Retinal pigment epithelial cell (primary cell): ENCODE data around the gene TLX3.

Experiments
- DNase-seq: peaks from one replicate; pipeline ENCODE4 v3.0.0-alpha.2; 2010; ENCODE audit warnings: low read depth
- H3K4me3 ChIP-seq: 2 replicates; pipeline ENCODE4 v1.5.1; 2011; ENCODE audit warnings: mild to moderate bottlenecking, low read length, control low read depth, moderate library complexity
- TF ChIP-seq, protein P1 (sequence below): conservative IDR thresholded peaks from 2 replicates; pipeline ENCODE4 v1.5.1; 2011; ENCODE audit warnings: low read depth, low read length, control low read depth, inconsistent platforms

Gene TLX3

GRCh38 chr5:171323806-171324632, 15.0 kb downstream of the TLX3 start:
- DNase-seq, result no peak
- TF ChIP-seq, protein P1, sequence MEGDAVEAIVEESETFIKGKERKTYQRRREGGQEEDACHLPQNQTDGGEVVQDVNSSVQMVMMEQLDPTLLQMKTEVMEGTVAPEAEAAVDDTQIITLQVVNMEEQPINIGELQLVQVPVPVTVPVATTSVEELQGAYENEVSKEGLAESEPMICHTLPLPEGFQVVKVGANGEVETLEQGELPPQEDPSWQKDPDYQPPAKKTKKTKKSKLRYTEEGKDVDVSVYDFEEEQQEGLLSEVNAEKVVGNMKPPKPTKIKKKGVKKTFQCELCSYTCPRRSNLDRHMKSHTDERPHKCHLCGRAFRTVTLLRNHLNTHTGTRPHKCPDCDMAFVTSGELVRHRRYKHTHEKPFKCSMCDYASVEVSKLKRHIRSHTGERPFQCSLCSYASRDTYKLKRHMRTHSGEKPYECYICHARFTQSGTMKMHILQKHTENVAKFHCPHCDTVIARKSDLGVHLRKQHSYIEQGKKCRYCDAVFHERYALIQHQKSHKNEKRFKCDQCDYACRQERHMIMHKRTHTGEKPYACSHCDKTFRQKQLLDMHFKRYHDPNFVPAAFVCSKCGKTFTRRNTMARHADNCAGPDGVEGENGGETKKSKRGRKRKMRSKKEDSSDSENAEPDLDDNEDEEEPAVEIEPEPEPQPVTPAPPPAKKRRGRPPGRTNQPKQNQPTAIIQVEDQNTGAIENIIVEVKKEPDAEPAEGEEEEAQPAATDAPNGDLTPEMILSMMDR, result no peak
- H3K4me3 ChIP-seq, result no peak overlapping the region

DNA sequence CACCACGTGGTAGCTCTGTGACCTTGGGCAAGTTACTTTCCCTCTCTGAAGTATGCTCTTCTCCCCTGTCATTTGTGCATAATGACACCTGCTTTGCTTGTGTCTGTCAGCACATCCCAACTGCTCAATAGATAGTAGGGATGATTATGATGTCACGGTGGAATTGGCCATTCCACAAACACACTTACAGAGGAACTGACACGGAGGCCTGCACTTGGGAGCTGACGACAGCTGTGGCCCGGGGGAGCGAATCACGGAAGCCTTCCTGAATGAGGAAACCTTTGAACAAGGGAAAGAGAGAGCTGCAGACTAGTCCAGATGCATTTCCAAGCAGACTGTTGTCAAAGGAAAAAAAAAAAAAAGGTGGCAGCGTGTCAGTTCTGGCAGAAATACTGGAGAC, 21.0 kb downstream of the TLX3 start:
- no peak for DNase-seq
- TF ChIP-seq, protein P1, result no peak
- no peak overlapping the region for H3K4me3 ChIP-seq

GRCh38 chr5:171335616-171336015, 26.6 kb downstream of the TLX3 start:
- no peak overlapping the region for H3K4me3 ChIP-seq
- TF ChIP-seq, protein P1, result no peak
- no peak for DNase-seq

GRCh38 chr5:171336521-171337209, 27.6 kb downstream of the TLX3 start:
- DNase-seq, result peak; percentile 8
- H3K4me3 ChIP-seq, result peak overlapping the region; percentile 59
- TF ChIP-seq, protein P1, result peak; percentile 76

GRCh38 chr5:171337210-171337569, 28.1 kb downstream of the TLX3 start:
- no peak for DNase-seq
- TF ChIP-seq, protein P1, result no peak
- H3K4me3 ChIP-seq, result peak overlapping the region; percentile 59

DNA sequence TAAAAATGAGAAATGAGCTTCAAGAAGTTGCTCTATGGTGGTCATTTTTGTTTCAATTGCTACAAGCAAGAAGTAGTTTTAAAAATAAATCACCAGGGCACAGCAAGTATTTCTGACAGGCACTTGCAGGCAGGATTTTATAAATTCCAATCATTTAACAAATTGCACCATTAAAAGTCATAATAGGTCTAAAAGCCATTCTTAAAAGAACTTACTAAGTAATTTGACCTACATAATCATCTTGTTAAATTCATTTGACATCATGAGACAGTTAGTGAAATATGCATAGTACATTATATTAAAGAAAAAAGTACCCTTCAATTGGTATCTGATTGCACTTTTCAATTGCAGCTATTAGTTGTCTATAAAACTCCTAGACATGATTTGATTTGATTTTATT, 31.0 kb downstream of the TLX3 start:
- DNase-seq, result no peak
- no peak overlapping the region for H3K4me3 ChIP-seq
- TF ChIP-seq, protein P1, result no peak

DNA sequence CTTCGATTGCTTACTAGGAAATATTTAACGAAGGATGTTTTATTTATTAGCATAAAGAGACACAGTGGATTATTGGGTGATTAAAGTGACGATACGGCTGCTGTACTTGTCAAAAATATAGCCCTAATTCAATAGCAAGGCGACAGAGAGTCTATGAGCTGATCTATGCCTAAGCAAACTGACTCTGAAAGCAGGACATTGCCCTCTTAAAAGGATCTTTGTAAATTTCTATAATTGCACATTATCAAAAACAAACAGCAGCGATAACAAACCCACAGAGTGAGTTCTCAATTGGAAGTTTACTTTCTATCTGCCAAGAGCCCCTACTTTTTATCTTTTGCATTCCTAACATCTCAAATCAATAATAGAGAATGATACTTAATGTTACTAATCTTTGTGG, 31.4 kb downstream of the TLX3 start:
- no peak overlapping the region for H3K4me3 ChIP-seq
- DNase-seq, result no peak
- TF ChIP-seq, protein P1, result no peak
